Hematopoietic multipotent progenitor cell (in vitro differentiated cells): ENCODE measurements around the gene USP20. TPM values are rescaled to one million over a fixed set of nuclear protein-coding genes. Genes with fewer than 3 reads are reported as not detected.

ENCODE experiments used
- DNase-seq, 3 donors: peaks; one replicate each; pipeline ENCODE4 v3.0.0-alpha.2; 2011 to 2015; ENCODE audit warnings: low read depth in 2 of 3, low spot score in 2 of 3
- total RNA-seq: library from RNA; depleted of rRNA; stranded (reverse); fragments of >200 nt; gene quantifications from one replicate; pipeline ENCODE4 v1.2.3, GENCODE V29; 2012

The USP20 gene
- total RNA-seq, 1 donor = 41.7 TPM

GRCh38 chr9:129822898-129823541, 12.2 kb upstream of the USP20 start:
- no peak for DNase-seq

DNA sequence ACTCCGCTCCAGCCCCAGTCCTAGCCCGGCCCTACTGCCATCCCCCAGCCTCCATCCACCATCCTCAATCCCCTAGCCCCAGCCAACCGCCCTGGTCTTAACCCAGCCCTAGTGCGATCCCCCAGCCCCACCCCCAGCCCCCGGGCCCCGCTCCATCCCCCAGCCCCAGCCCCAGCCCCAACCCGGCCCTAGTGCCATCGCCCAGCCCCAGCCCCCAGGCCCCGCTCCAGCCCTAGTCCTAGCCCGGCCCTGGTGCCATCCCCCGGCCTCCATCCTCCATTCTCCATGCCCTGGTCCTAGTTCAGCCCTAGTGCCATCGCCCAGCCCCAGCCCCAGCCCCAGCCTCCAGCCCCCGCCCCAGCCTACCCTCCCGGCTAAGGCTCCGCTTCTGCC, 11.7 kb upstream of the USP20 start:
- DNase-seq = no peak

DNA sequence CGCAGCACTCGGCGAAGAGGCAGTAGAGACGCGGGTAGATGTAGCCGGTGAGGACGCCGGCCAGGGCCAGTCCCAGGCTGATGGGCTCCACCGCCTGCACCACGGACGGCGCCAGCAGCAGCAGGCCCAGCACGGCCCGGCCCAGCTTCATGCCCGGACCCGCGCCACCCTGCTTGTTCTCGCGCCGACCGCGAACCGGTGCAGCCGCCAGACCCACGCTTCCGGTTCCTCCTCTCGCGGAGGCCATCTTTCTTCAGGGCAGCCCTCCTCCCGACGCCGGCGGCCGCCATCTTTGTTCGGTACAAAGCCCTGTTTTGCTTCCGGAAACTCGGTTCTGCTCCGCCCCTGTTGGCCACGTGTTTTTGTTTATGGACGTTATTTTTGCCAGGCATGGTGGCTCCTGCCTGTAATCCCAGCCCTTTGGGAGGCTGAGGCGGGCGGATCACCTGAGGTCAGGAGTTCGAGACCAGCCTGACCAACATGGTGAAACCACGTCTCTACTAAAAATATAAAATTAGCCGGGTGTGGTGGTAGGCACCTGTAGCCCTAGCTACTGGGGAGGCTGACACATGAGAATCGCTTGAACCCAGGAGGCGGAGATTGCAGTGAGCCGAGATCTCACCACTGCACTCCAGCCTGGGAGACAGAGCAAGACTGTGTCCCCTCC, 11.2 kb upstream of the USP20 start, which contains the start of gene TOR1A:
TOR1A (minus strand) TSS at position 202 of the 667 bp plus-strand sequence; CDS start at position 151, 51 bp downstream.
- peak; percentile 75 to 94 (median 94) for DNase-seq

- no peak for DNase-seq
Observed at GRCh38 chr9:129826344-129826743, 8.9 kb upstream of the USP20 start.

DNA sequence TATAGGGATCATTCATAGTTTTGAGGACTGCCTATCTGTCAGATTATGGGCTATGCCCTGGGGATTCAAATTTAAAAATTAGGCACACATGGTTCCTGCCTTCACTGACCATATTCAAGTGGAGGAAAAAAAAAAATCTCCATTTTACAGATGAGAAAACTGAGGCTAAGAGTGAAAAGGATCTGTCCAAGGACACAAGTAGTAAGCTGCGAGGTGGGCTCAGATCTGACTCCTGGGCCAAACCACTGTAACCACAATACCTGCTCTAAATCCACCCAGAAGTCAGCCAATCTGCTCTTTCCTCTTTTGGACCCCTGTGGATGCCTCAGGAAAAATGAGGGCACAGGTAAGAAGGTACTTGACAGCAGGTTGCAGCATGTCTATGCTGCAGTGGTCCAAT, 8.5 kb upstream of the USP20 start:
- no peak for DNase-seq

- peak in 1 of 3 donors; percentile 49 for DNase-seq
Observed at GRCh38 chr9:129828051-129828450, 7.2 kb upstream of the USP20 start.

DNA sequence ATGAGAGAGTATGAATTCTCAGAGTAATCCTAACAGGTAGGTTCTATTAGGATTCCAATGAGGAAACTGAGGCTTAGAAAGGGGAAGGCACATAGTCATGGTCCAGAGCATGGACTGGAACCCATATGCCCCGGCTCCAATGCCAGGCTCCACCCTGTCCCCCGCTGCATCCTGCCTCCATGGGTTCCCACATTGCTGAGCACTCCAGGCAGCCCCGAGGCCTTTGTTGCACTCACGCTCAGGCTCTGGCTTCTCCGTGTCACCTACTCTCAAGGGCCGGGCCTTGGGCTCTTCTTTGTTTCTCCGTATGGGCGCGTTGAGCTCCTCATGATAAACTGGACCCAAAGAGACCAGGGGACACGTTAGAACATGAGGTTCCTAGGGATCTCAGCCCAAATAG, 6.3 kb upstream of the USP20 start:
- no peak for DNase-seq

DNA sequence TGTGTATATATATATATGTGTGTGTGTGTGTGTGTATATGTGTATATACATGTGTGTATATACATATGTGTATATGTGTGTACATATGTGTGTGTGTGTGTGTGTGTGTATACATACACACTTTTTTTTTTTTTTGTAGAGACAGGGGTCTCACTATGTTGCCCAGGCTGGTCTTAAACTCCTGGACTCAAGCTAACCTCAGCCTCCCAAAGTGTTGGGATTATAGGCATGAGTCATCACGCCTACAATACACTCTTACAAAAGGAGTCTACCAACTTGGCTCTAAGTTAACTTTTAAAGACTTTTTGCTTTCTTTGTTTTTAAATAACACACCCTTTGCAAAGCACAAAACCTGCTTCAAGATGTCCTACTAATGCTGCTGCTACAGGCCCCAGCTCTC, 2.3 kb upstream of the USP20 start:
- DNase-seq = no peak

DNA sequence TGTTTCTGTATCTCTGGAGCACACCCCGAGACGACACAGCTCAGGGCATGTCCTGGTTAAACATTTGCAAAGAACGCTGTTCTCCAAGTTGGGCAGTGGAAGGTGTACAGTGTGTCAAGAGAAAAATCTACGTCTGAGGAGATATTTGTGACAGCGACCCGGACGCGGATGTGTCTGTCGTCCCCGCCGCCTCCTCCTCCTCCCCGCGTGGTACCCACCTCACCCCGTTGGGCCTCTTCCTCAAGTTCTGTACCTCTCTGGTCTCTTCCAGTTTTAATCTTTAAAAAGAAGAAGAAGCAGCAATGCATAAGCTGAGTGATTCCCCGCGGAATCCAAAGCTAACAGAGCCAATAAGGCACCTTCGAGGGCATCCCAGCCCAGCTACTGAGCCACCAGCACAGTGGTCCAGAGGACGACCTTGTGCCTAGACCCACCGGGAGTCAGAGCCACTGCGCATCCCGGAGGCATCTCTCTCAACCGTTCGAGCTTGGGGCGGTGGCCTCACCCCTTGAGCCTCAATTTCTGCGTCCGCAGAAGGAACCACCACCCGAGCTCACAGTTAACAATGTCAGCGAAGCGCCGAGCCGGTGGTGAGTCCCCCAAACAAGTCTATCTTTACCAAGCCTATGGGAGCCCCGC, 650 bp upstream of the USP20 start:
- DNase-seq = no peak

GRCh38 chr9:129835860-129836223, 584 bp downstream of the USP20 start:
- no peak for DNase-seq

GRCh38 chr9:129836311-129837007, 1.2 kb downstream of the USP20 start:
- peak in 2 of 3 donors; percentile 60 to 73 for DNase-seq

DNA sequence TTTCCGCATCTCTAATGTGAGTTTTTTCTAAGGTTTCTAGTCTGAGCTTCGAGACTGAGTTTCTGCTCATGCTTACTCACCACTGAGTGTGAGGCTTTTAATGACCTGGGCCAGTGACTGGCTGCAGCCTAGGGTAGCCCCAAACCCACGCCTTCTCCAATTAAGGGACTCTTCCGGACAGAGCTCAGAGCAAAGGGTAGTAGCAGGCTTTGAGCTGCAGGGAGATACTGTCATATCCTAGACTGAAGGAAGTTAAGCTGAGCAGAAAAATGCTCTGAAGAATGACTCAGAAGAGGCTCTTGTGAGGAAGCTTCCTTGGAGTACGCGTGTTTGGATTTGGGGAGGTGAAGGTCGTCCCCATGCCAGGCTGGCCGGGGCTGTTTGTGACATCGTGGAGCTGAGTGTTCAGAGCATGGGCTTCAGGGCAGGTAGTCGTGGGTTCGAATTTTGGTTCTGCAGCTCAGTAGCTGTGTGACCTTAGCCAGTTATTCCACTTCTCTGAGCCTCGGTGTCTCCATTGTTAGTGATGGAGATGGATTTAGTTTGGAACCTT, 3.5 kb downstream of the USP20 start:
- no peak for DNase-seq

DNA sequence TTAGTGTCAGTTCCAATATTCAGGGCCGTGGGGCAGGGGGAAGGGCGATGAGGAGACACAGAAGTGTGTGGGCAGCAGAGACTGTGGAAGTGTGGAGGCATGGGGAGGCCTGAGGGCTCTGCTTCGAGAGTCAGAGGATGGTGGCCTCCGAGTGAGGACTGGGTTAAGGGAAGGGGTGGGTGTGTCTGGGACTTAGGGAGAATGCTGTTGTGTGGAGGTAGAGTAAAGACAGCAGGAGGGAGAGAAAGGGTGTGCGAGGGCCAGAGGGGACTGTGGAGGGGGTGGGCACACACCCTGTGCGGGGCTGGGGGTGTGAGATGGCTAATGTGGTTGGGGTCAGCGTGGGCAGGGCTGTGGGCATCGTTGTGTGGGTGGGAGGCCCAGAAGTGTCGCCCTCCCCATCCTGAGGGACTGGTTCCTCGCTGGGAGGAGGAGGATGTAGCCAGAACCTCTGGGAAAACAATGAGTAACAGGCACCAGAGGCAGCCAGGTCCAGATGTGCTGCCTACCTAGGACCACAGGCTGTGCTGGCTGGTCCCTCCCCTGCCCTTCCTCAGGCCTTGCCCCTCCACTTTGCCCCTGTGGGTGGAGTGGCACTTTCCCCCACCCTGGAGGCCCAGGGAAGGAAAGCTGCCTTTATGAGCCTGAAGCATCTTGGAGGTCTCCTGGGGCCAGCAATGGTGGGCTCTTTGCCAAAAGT, 4.2 kb downstream of the USP20 start:
- DNase-seq = no peak

- no peak for DNase-seq
Observed at GRCh38 chr9:129840034-129840433, 4.8 kb downstream of the USP20 start.

- DNase-seq = no peak
Observed at GRCh38 chr9:129841071-129841470, 5.8 kb downstream of the USP20 start.

- no peak for DNase-seq
Observed at GRCh38 chr9:129845373-129845772, 10.1 kb downstream of the USP20 start.

- DNase-seq = no peak
Observed at GRCh38 chr9:129848712-129849441, 13.6 kb downstream of the USP20 start.

- DNase-seq = no peak
Observed at GRCh38 chr9:129849901-129850300, 14.6 kb downstream of the USP20 start.

GRCh38 chr9:129850821-129851550, 15.7 kb downstream of the USP20 start:
- no peak for DNase-seq
